Ishikawa (cell line): ENCODE results near the gene PPP4R4.

Experiments used
- CEBPB ChIP-seq: IDR thresholded peaks from 2 replicates; pipeline ENCODE4 v1.6.1; 2012
- CREB1 ChIP-seq: IDR thresholded peaks from 2 replicates; pipeline ENCODE4 v1.6.1; 2012; ENCODE audit warnings: low read depth
- EGR1 ChIP-seq: IDR thresholded peaks from 2 replicates; pipeline ENCODE4 v1.6.1; 2012
- EP300 ChIP-seq: IDR thresholded peaks from 2 replicates; pipeline ENCODE4 v1.6.1; 2012; ENCODE audit warnings: borderline replicate concordance
- FOXM1 ChIP-seq: IDR thresholded peaks from 2 replicates; pipeline ENCODE4 v1.6.1; 2012; ENCODE audit warnings: low read depth, borderline replicate concordance
- RAD21 ChIP-seq: IDR thresholded peaks from 2 replicates; pipeline ENCODE4 v1.6.1; 2012; ENCODE audit warnings: low read depth
- TAF1 ChIP-seq: IDR thresholded peaks from 2 replicates; pipeline ENCODE4 v1.6.1; 2012; ENCODE audit warnings: low read depth, mild to moderate bottlenecking
- TCF12 ChIP-seq: IDR thresholded peaks from 2 replicates; pipeline ENCODE4 v1.6.1; 2012; ENCODE audit warnings: low read depth
- TEAD4 ChIP-seq: IDR thresholded peaks from 2 replicates; pipeline ENCODE4 v1.6.1; 2012
- TF ChIP-seq, protein P1 (sequence below): IDR thresholded peaks from 2 replicates; pipeline ENCODE4 v1.6.1; 2012
- TF ChIP-seq, protein P2 (sequence below): IDR thresholded peaks from 2 replicates; pipeline ENCODE4 v1.6.1; 2012; ENCODE audit warnings: low read depth, mild to moderate bottlenecking
- TF ChIP-seq, protein P3 (sequence below): IDR thresholded peaks from 2 replicates; pipeline ENCODE4 v1.6.1; 2012

- TF ChIP-seq, protein P1, sequence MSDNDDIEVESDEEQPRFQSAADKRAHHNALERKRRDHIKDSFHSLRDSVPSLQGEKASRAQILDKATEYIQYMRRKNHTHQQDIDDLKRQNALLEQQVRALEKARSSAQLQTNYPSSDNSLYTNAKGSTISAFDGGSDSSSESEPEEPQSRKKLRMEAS, result no peak
- no peak for TF ChIP-seq TAF1
- TF ChIP-seq, protein P2, sequence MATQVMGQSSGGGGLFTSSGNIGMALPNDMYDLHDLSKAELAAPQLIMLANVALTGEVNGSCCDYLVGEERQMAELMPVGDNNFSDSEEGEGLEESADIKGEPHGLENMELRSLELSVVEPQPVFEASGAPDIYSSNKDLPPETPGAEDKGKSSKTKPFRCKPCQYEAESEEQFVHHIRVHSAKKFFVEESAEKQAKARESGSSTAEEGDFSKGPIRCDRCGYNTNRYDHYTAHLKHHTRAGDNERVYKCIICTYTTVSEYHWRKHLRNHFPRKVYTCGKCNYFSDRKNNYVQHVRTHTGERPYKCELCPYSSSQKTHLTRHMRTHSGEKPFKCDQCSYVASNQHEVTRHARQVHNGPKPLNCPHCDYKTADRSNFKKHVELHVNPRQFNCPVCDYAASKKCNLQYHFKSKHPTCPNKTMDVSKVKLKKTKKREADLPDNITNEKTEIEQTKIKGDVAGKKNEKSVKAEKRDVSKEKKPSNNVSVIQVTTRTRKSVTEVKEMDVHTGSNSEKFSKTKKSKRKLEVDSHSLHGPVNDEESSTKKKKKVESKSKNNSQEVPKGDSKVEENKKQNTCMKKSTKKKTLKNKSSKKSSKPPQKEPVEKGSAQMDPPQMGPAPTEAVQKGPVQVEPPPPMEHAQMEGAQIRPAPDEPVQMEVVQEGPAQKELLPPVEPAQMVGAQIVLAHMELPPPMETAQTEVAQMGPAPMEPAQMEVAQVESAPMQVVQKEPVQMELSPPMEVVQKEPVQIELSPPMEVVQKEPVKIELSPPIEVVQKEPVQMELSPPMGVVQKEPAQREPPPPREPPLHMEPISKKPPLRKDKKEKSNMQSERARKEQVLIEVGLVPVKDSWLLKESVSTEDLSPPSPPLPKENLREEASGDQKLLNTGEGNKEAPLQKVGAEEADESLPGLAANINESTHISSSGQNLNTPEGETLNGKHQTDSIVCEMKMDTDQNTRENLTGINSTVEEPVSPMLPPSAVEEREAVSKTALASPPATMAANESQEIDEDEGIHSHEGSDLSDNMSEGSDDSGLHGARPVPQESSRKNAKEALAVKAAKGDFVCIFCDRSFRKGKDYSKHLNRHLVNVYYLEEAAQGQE, result no peak
- TF ChIP-seq CEBPB, result no peak
- TF ChIP-seq, protein P3, sequence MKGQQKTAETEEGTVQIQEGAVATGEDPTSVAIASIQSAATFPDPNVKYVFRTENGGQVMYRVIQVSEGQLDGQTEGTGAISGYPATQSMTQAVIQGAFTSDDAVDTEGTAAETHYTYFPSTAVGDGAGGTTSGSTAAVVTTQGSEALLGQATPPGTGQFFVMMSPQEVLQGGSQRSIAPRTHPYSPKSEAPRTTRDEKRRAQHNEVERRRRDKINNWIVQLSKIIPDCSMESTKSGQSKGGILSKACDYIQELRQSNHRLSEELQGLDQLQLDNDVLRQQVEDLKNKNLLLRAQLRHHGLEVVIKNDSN, result no peak
- TF ChIP-seq EP300, result no peak
- TF ChIP-seq CREB1, result no peak
- no peak for TF ChIP-seq RAD21
- TF ChIP-seq TCF12, result no peak
- no peak for TF ChIP-seq TEAD4
- TF ChIP-seq FOXM1, result no peak
- no peak for TF ChIP-seq EGR1
Measured at GRCh38 chr14:94172545-94172944, 1.6 kb upstream of the PPP4R4 start.
